Neuronal stem cell (in vitro differentiated cells): Measurements from ENCODE around the gene TUBA3C.
"Not testable (repeated sequence)": the region's sequence is repeated elsewhere in the genome, so short reads cannot be mapped to it uniquely, and the experiment has no call there.

ENCODE experiments used
- DNase-seq: peaks from one replicate; pipeline ENCODE4 v3.0.0-alpha.2; 2013; ENCODE audit warnings: low spot score
- H2AFZ ChIP-seq: one replicate; pipeline ENCODE4 v1.6.1; 2013; ENCODE audit warnings: mild to moderate bottlenecking, low read length, inconsistent platforms
- H2AK5ac ChIP-seq: 2 replicates; pipeline ENCODE4 v1.6.1; 2013; ENCODE audit warnings: low read depth, mild to moderate bottlenecking, inconsistent platforms, low read length, moderate library complexity, mixed read lengths
- H2BK120ac ChIP-seq: 2 replicates; pipeline ENCODE4 v1.6.1; 2013; ENCODE audit warnings: low read depth, mild to moderate bottlenecking, inconsistent platforms, low read length, moderate library complexity, mixed read lengths
- H2BK12ac ChIP-seq: one replicate; pipeline ENCODE4 v1.6.1; 2013; ENCODE audit warnings: low read length, inconsistent platforms
- H2BK15ac ChIP-seq: 2 replicates; pipeline ENCODE4 v1.6.1; 2013; ENCODE audit warnings: mild to moderate bottlenecking, low read length, inconsistent platforms, mixed read lengths
- H2BK5ac ChIP-seq: one replicate; pipeline ENCODE4 v1.6.1; 2013; ENCODE audit warnings: inconsistent platforms, mild to moderate bottlenecking, low read length, moderate library complexity
- H3K14ac ChIP-seq: one replicate; pipeline ENCODE4 v1.6.1; 2013; ENCODE audit warnings: low read length, inconsistent platforms
- H3K18ac ChIP-seq: 2 replicates; pipeline ENCODE4 v1.6.1; 2013; ENCODE audit warnings: low read length, inconsistent platforms
- H3K23ac ChIP-seq: 2 replicates; pipeline ENCODE4 v1.6.1; 2013; ENCODE audit warnings: low read depth, mild to moderate bottlenecking, mixed read lengths, low read length, inconsistent platforms; ENCODE audit not compliant: poor library complexity
- H3K27ac ChIP-seq: replicated peaks from 3 replicates; pipeline ENCODE4 v1.5.1; 2013; ENCODE audit warnings: low read length, inconsistent platforms
- H3K27me3 ChIP-seq, 3 experiments: 2 replicates each; pipeline ENCODE4 v1.6.1; 2013; ENCODE audit warnings: low read length in 3 of 3, mild to moderate bottlenecking in 2 of 3, inconsistent platforms in 1 of 3, low read depth in 1 of 3, mixed read lengths in 1 of 3, moderate library complexity in 1 of 3; ENCODE audit not compliant: control insufficient read depth in 3 of 3, insufficient read depth in 3 of 3
- H3K36me3 ChIP-seq, 2 donors: replicated peaks in 1 of 2; 2 replicates each; pipeline ENCODE4 v1.6.1; 2013; ENCODE audit warnings: low read length in 2 of 2; ENCODE audit not compliant: control insufficient read depth in 2 of 2, insufficient read depth in 2 of 2
- H3K4ac ChIP-seq: 2 replicates; pipeline ENCODE4 v1.6.1; 2013; ENCODE audit warnings: inconsistent platforms, mild to moderate bottlenecking, low read length, moderate library complexity
- H3K4me1 ChIP-seq, 2 donors: 1 replicate in 1 of 2; 2 replicates in 1 of 2; pipeline ENCODE4 v1.6.1; 2013; ENCODE audit warnings: low read length in 2 of 2, low read depth in 1 of 2; ENCODE audit not compliant: control insufficient read depth in 2 of 2, insufficient read depth in 1 of 2
- H3K4me2 ChIP-seq: one replicate; pipeline ENCODE4 v1.6.1; 2013; ENCODE audit warnings: mild to moderate bottlenecking, low read length, inconsistent platforms; ENCODE audit not compliant: insufficient read depth, poor library complexity, severe bottlenecking
- H3K4me3 ChIP-seq, 2 donors: 2 replicates each; pipeline ENCODE4 v1.5.1; 2013; ENCODE audit warnings: low read length in 2 of 2, mild to moderate bottlenecking in 2 of 2, inconsistent platforms in 1 of 2, moderate library complexity in 1 of 2
- H3K79me1 ChIP-seq: one replicate; pipeline ENCODE4 v1.6.1; 2013; ENCODE audit warnings: low read depth, mild to moderate bottlenecking, inconsistent platforms, low read length, moderate library complexity
- H3K9ac ChIP-seq: one replicate; pipeline ENCODE4 v1.6.1; 2013; ENCODE audit warnings: mild to moderate bottlenecking, low read depth, low read length, inconsistent platforms; ENCODE audit not compliant: poor library complexity
- H3K9me3 ChIP-seq, 2 donors: replicated peaks in 1 of 2; 2 replicates each; pipeline versions ENCODE3 to v1.6.1; 2013; ENCODE audit warnings: low read length in 2 of 2, mild to moderate bottlenecking in 2 of 2, inconsistent platforms in 1 of 2, low read depth in 1 of 2, mixed read lengths in 1 of 2, moderate library complexity in 1 of 2; ENCODE audit not compliant: control insufficient read depth in 2 of 2, insufficient read depth in 1 of 2
- H4K8ac ChIP-seq: one replicate; pipeline ENCODE4 v1.6.1; 2013; ENCODE audit warnings: low read depth, mild to moderate bottlenecking, inconsistent platforms, low read length, moderate library complexity
- H4K91ac ChIP-seq: one replicate; pipeline ENCODE4 v1.6.1; 2013; ENCODE audit warnings: low read length, low read depth, mild to moderate bottlenecking, inconsistent platforms; ENCODE audit not compliant: poor library complexity
- WGBS, 2 donors: extraction: QIAGEN DNeasy Blood & Tissue Kit; methylation state at CpG; one replicate each; pipeline ENCODE4 v1.1.7; 2013; ENCODE audit warnings: missing lambda C conversion rate in 2 of 2, mixed read lengths in 1 of 2; ENCODE audit not compliant: insufficient read length in 2 of 2, insufficient replicate concordance in 1 of 2; ENCODE audit errors: extremely low coverage in 2 of 2; 5-methylcytosine and 5-hydroxymethylcytosine counted together

TUBA3C gene

DNA sequence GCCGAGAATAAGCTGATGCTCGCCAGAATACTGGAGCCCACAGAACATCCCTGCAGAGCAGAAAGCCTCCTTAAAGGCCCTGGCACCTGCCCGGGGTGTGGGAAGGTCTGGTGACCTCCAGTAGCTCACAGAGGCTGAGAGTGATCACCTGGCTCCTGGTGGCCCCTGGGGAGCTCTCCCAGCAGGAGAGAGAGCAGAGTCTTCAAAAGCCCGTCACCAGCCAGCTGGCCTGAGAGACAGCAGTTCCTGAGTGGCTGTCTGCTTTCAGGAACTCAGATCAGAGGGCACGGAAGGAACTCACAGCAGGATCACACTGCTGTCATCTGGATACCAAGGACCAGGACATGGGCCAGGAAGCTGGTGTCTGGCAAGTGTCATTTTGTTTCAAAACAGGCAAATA, 7.7 kb upstream of the TUBA3C start:
- not testable (repeated sequence) for H3K18ac ChIP-seq, H3K4me3 ChIP-seq, H3K79me1 ChIP-seq, H2BK12ac ChIP-seq, H2BK5ac ChIP-seq, H3K27me3 ChIP-seq, H3K4ac ChIP-seq, H2AK5ac ChIP-seq, H3K23ac ChIP-seq, H4K8ac ChIP-seq, H3K14ac ChIP-seq, H2BK15ac ChIP-seq, H2AFZ ChIP-seq, DNase-seq, H3K4me1 ChIP-seq, H3K27ac ChIP-seq, H3K9ac ChIP-seq, H4K91ac ChIP-seq, H2BK120ac ChIP-seq, H3K4me2 ChIP-seq, H3K36me3 ChIP-seq
- WGBS, 2 donors, result no CpG with 5 or more reads among the region's 5 CpGs
- peaks cover 0 to 12% of the 10 kb centered on the region in 2 donors for H3K9me3 ChIP-seq

DNA sequence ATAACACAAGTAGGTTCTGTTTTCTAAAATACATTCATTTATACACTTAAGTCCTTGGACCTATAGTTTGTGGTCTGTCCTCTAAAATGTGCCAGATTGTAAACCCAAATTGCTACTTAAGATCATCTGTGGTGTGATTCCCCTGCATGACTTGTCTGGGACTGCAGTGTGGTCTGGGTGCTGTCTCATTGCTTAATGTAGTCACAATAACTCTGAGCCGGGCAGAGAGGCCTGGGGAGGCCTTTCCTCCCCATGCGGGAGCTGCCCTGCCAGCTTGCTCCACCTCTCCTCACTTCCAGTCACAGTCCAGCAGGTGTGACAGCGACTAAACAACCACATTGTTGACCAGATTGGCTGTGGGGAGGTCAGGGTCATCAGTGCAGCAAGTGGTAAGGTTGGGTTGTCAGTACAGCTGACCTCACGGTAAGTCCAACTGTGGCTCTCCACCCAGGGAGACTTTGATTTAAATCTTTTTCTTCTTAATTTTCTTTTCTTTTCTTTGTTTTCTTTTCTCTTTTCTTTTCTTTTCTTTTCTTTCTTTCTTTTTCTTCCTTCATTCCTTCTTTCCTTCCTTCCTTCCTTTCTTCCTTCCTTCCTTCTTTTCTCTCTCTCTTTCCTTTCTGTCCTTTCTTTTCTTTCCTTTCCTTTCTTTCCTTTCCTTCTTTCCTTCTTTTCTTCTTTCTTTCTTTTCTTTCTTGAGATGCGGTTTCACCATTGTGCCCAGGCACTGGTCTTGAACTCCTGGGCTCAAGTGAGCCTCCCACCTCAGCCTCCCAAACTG, 4.4 kb upstream of the TUBA3C start:
- H3K4me2 ChIP-seq, result no peak overlapping the region
- H3K18ac ChIP-seq, result no peak overlapping the region
- no peaks in the 10 kb centered on the region for H3K36me3 ChIP-seq
- H2BK5ac ChIP-seq, result no peak overlapping the region
- H3K27ac ChIP-seq, result no peak overlapping the region
- no peak overlapping the region for H2BK120ac ChIP-seq
- H3K9ac ChIP-seq, result no peak overlapping the region
- H3K23ac ChIP-seq, result no peak overlapping the region
- no peak overlapping the region for H4K8ac ChIP-seq
- H2BK12ac ChIP-seq, result no peak overlapping the region
- WGBS, 2 donors, result no CpG with 5 or more reads among the region's 5 CpGs
- no peak overlapping the region for H3K4me3 ChIP-seq
- H2BK15ac ChIP-seq, result no peak overlapping the region
- H3K4ac ChIP-seq, result no peak overlapping the region
- peaks cover 0 to 34% of the 10 kb centered on the region in 2 donors for H3K9me3 ChIP-seq
- H3K4me1 ChIP-seq, result no peaks in the 10 kb centered on the region
- H3K27me3 ChIP-seq, result no peaks in the 10 kb centered on the region
- H4K91ac ChIP-seq, result no peak overlapping the region
- no peak overlapping the region for H2AFZ ChIP-seq
- no peaks in the 10 kb centered on the region for H3K79me1 ChIP-seq
- DNase-seq, result no peak
- H3K14ac ChIP-seq, result no peak overlapping the region
- no peak overlapping the region for H2AK5ac ChIP-seq

DNA sequence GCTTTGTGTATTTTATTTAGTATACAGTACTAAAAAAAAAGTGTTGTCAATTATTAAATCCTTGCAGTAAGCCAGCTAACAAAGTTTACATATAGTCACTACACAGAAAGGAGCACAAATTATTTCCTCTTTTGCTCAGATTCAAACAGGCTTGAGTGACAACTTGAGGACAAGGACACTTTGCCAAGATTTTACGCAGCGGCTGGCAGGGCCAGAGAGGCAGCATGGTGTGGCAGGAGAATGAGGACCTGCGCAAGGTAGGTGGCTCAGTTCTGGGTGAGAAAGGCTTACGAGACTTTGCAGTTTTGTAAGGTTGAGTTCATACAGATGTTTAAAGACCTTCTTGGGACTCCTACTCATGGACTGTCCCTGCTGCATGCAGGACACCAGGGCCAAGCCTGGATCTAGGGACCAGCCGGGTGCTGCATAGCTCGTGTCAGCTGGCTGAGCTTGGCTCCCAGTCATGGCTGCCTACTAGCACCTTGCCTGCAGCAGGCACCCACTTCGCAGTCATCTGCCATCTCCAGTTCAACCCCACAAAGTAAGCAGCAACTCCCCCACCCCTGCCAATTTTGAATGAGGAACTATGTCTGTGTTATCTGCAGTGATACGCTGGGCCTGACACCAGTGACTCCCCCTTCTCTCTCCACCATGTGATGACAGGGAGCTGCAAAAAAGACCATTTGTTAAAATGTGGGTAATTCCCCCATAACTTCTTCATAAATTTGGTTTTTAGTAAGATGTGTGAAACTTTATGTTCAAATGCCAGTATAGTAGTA, 3.7 kb upstream of the TUBA3C start:
- Histone ChIP-seq H2BK15ac (no peak overlapping the region), H3K9ac (no peak overlapping the region), H3K14ac (no peak overlapping the region), H3K9me3 (peaks cover 0 to 35% of the 10 kb centered on the region in 2 donors), H3K36me3 (no peaks in the 10 kb centered on the region), H3K27ac (no peak overlapping the region), H2BK12ac (no peak overlapping the region), H4K8ac (no peak overlapping the region), H2BK5ac (no peak overlapping the region), H2AK5ac (no peak overlapping the region), H2BK120ac (no peak overlapping the region), H3K79me1 (no peaks in the 10 kb centered on the region), H3K18ac (no peak overlapping the region), H4K91ac (no peak overlapping the region), H3K4me2 (no peak overlapping the region), H3K4me1 (no peaks in the 10 kb centered on the region), H2AFZ (no peak overlapping the region), H3K4me3 (peak overlapping the region in 1 of 2 donors; percentile 67), H3K23ac (no peak overlapping the region), H3K4ac (no peak overlapping the region), H3K27me3 (no peaks in the 10 kb centered on the region)
- no peak for DNase-seq
- no CpG with 5 or more reads among the region's 8 CpGs for WGBS, 2 donors

DNA sequence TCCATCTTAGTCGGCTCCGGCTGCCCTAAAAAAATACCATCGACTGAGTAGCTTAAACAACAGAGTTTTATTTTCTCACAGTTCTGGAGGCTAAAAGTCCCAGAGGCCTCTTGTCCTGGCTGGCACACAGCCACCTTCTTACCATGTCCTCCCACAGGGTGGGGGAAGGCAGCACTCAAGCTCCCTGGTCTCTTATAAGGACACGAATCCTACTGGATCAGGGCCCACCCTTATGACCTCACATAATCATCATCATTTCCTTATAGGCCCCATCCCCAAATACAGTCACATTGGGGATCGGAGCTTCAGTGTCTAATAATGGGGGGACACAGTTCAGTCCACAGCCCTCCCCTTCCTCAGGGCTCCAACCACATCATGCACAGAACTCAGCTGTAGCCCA, 2.6 kb upstream of the TUBA3C start:
- Histone ChIP-seq H3K36me3 (no peaks in the 10 kb centered on the region), H3K9ac (no peak overlapping the region), H3K9me3 (peaks cover 0 to 39% of the 10 kb centered on the region in 2 donors), H2BK15ac (no peak overlapping the region), H3K4ac (no peak overlapping the region), H2BK5ac (no peak overlapping the region), H3K27ac (no peak overlapping the region), H2AK5ac (no peak overlapping the region), H3K4me1 (no peaks in the 10 kb centered on the region), H3K79me1 (no peaks in the 10 kb centered on the region), H3K4me3 (no peak overlapping the region), H3K27me3 (no peaks in the 10 kb centered on the region), H2BK12ac (no peak overlapping the region), H3K18ac (no peak overlapping the region), H4K8ac (no peak overlapping the region), H3K23ac (no peak overlapping the region), H2AFZ (no peak overlapping the region), H2BK120ac (no peak overlapping the region), H3K4me2 (no peak overlapping the region), H3K14ac (no peak overlapping the region), H4K91ac (no peak overlapping the region)
- no peak for DNase-seq
- WGBS, 2 donors, result no CpG with 5 or more reads among the region's 5 CpGs
